GM12864 (cell line): ENCODE data around the gene GORASP1.

Experiments used
- DNase-seq: peaks from one replicate; pipeline ENCODE4 v3.0.0-alpha.2; 2011; ENCODE audit warnings: low read depth
- H3K4me3 ChIP-seq: 2 replicates; pipeline ENCODE4 v1.5.1; 2011; ENCODE audit warnings: mild to moderate bottlenecking, low read depth, low read length, control low read depth
- TF ChIP-seq, protein P1 (sequence below): IDR thresholded peaks from 2 replicates; pipeline ENCODE4 v1.5.1; 2011; ENCODE audit warnings: low read depth, mild to moderate bottlenecking, moderate library complexity, low read length, control low read depth, inconsistent platforms; ENCODE audit errors: missing control alignments

GORASP1 gene

DNA sequence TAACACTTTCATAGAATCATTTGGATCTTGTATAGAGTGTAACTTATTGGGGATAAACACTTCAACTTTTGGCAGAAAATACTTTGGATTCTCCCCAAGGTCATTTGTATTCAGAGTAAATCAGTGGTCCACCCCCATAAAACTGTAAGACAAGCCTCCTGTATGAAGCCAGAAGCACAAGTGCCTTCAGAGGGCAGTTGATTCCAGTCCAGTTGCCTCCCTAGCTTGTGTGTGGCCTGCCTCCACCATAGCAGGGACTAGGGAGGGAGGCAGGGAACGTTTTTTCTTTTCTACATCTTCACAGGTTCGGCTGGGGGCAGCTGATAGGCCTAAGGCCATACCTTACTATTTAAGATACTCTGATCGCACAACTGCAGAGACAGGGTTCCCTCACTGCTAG lies 11.6 kb downstream of the GORASP1 start:
- TF ChIP-seq, protein P1, sequence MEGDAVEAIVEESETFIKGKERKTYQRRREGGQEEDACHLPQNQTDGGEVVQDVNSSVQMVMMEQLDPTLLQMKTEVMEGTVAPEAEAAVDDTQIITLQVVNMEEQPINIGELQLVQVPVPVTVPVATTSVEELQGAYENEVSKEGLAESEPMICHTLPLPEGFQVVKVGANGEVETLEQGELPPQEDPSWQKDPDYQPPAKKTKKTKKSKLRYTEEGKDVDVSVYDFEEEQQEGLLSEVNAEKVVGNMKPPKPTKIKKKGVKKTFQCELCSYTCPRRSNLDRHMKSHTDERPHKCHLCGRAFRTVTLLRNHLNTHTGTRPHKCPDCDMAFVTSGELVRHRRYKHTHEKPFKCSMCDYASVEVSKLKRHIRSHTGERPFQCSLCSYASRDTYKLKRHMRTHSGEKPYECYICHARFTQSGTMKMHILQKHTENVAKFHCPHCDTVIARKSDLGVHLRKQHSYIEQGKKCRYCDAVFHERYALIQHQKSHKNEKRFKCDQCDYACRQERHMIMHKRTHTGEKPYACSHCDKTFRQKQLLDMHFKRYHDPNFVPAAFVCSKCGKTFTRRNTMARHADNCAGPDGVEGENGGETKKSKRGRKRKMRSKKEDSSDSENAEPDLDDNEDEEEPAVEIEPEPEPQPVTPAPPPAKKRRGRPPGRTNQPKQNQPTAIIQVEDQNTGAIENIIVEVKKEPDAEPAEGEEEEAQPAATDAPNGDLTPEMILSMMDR: no peak
- H3K4me3 ChIP-seq: no peak overlapping the region
- no peak for DNase-seq

DNA sequence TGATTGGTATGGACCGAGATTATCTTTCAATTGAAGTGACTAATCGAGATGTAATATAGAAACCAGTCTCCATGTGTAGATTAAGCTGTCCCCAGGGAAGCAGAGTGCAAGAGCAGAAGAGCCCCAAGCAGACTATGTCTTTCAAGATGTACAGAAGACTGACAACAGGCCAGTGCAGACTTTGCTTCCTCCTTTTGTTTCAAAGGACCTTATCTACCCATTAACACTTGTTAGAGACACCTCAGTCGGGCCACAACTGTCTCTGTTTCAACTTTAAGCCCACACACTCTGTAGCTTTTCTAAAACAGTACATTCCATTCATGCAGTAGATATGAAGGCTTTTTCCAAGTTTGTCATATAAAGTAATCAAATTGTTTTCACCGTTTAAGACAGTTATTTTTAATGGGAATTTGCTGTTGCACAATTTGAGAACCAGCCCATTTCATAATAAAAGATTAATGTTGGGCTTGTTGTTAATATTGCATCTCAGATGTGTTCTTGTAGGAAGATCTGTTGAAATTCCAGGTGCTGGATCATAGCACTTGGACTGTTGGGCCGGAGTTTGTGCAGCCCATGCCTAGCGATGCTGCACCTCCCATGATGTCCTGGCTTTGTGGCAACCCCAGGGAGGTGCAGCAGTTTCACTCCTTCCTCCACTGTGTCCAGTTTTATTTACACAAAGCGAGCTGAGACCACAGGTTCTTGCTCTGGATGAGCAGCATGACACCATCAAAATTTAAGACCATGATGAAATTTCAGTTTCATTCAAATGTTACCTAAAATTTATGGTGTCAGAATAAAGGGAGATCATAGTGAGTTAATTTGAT lies 12.4 kb downstream of the GORASP1 start:
- no peak for DNase-seq
- TF ChIP-seq, protein P1: no peak
- H3K4me3 ChIP-seq: no peak overlapping the region

DNA sequence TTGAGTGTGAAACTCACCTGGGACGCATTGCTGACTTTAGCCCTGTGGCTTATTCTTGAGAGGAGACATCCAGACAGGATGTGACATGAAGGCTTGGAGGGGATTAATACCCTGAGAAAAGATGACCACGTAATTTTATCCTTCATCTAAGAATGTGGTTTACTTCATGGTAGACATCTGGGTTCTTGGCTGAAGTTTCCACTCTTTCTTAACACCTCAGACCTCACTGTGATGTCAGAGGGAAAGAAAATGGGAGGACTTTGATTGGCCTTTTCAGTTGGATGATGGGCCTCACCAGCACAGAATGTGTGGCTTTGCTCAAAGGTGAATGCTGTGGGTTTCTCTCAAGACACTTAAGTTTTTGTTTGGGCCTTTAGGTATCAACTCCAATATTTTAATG lies 16.5 kb downstream of the GORASP1 start:
- no peak overlapping the region for H3K4me3 ChIP-seq
- DNase-seq: no peak
- TF ChIP-seq, protein P1: no peak

DNA sequence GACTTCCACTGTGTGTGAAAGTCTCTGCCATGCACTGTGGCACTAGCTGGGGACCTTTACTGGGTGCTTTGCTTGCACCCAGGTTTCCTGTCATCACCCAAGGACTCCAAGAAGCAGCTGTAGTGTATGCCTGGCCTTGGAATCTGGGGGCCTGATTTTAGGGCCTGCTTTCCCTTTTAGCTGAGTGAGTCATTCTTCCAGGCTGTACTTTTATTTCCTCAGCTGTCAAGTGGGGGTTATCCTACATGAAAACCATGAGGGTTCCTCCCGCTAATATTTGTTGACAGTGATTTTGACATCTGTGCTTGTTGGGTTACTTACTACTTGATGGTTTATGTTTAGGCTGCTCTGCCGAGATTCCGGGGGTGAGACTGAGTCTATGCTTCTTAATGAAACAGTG lies 18.5 kb downstream of the GORASP1 start:
- H3K4me3 ChIP-seq: no peak overlapping the region
- TF ChIP-seq, protein P1: no peak
- DNase-seq: no peak

GRCh38 chr3:39088456-39088855 lies 19.0 kb downstream of the GORASP1 start:
- H3K4me3 ChIP-seq: no peak overlapping the region
- DNase-seq: no peak
- TF ChIP-seq, protein P1: no peak

DNA sequence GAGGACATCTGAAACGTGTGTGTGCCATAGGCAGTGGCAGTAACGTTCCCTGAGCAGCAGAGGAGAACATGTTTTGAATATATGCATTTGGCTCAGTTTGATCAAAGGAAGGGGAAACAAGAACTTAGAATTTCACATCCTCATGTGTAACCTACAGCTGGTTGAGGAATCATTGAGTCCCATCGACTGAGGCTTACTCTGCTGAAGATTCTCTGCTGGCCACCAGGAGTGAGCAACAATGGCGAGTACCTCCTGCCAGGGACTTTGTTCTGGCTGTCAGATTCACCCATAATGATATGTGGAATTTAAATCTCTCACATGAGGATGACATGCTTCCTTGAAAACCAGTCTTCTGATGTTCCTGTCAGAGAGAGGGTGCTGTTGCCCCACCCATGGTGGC lies 21.3 kb downstream of the GORASP1 start:
- TF ChIP-seq, protein P1: peak; percentile 22
- no peak overlapping the region for H3K4me3 ChIP-seq
- no peak for DNase-seq
